Measurements from ENCODE around the gene ZNF879. TPM values are rescaled to one million over a fixed set of nuclear protein-coding genes. Genes with fewer than 3 reads are reported as not detected.

The ZNF879 gene
- total RNA-seq, 3 donors from 2014 or later (not counting 1 experiment from before 2014, with no cell fraction given) = 4.2 to 7.6 (median 5.1) TPM

GRCh38 chr5:179055436-179055835, 31.8 kb downstream of the ZNF879 start:
- peaks cover 0 to 2% of the 10 kb centered on the region in 2 donors for H3K9me3 Mint-ChIP-seq
- peaks cover 15 to 20% of the 10 kb centered on the region in 2 donors for H3K27me3 Mint-ChIP-seq (ENCODE audit: low read depth in 2 of 2)
- peaks cover 10 to 11% of the 10 kb centered on the region in 2 donors for H3K4me1 Mint-ChIP-seq
- ATAC-seq (no peak), DNase-seq (no peak)
- no peak overlapping the region for H3K4me3 ChIP-seq (ENCODE audit: low read length)
- no peak for TF ChIP-seq CTCF (IDR thresholded peaks at IDR 0.05)
- H3K27ac ChIP-seq (ENCODE audit: low read length) = no peak overlapping the region
- H3K36me3 ChIP-seq (ENCODE audit: control insufficient read depth, insufficient read depth, low read length) = no peaks in the 10 kb centered on the region
- H3K9me3 ChIP-seq (ENCODE audit: control insufficient read depth, insufficient read depth, low read length) = no peaks in the 10 kb centered on the region
- H3K4me3 Mint-ChIP-seq = no peak overlapping the region
- 74% methylated on average over 3 of the region's 3 CpGs for WGBS (ENCODE audit: insufficient coverage)
- H3K27ac Mint-ChIP-seq = no peak overlapping the region
- H3K27me3 ChIP-seq (ENCODE audit: control insufficient read depth, insufficient read depth, low read length) = no peaks in the 10 kb centered on the region
- no peaks in the 10 kb centered on the region for H3K36me3 Mint-ChIP-seq
- peaks cover 3% of the 10 kb centered on the region for H3K4me1 ChIP-seq (ENCODE audit: control insufficient read depth, insufficient read depth, low read length)
- intact Hi-C loops (cut with micrococcal nuclease) = no loop called here

GRCh38 chr5:179055841-179056240, 32.2 kb downstream of the ZNF879 start:
- intact Hi-C loops (cut with micrococcal nuclease) = no loop called here
- H3K4me3 Mint-ChIP-seq = no peak overlapping the region
- ATAC-seq (no peak), DNase-seq (no peak)
- Histone ChIP-seq H3K4me3 (ENCODE audit: low read length) (no peak overlapping the region), H3K27ac (ENCODE audit: low read length) (no peak overlapping the region), H3K4me1 (ENCODE audit: control insufficient read depth, insufficient read depth, low read length) (peaks cover 6% of the 10 kb centered on the region), H3K9me3 (ENCODE audit: control insufficient read depth, insufficient read depth, low read length) (no peaks in the 10 kb centered on the region), H3K36me3 (ENCODE audit: control insufficient read depth, insufficient read depth, low read length) (no peaks in the 10 kb centered on the region), H3K27me3 (ENCODE audit: control insufficient read depth, insufficient read depth, low read length) (no peaks in the 10 kb centered on the region)
- TF ChIP-seq CTCF (IDR thresholded peaks at IDR 0.05) = no peak
- WGBS (ENCODE audit: insufficient coverage) = 84% methylated on average over 9 of the region's 9 CpGs
- no peak overlapping the region for H3K27ac Mint-ChIP-seq
- H3K4me1 Mint-ChIP-seq = peaks cover 13 to 14% of the 10 kb centered on the region in 2 donors
- H3K36me3 Mint-ChIP-seq = no peaks in the 10 kb centered on the region
- peaks cover 15 to 20% of the 10 kb centered on the region in 2 donors for H3K27me3 Mint-ChIP-seq (ENCODE audit: low read depth in 2 of 2)
- peaks cover 0 to 2% of the 10 kb centered on the region in 2 donors for H3K9me3 Mint-ChIP-seq

GRCh38 chr5:179060116-179061008, 36.8 kb downstream of the ZNF879 start, which contains the start of gene ZNF354C:
Gene ZNF354C (plus strand): TSS chr5:179060373. CDS start chr5:179062069, 1,696 bp downstream.
- intact Hi-C loops (cut with micrococcal nuclease) = loop anchor here (1.0 kb wide), 2 partner anchors 37 to 330 kb away; partner anchors contain the start of genes ZNF354A and ZNF879
- 6% methylated on average over 81 of the region's 81 CpGs for WGBS (ENCODE audit: insufficient coverage)

More at GRCh38 chr5:179060116-179061008, 36.8 kb downstream of the ZNF879 start, which contains the start of gene ZNF354C:
- peaks cover 7 to 13% of the 10 kb centered on the region in 2 donors for H3K27me3 Mint-ChIP-seq (ENCODE audit: low read depth in 2 of 2)
- Histone ChIP-seq H3K4me1 (ENCODE audit: control insufficient read depth, insufficient read depth, low read length) (peaks cover 15% of the 10 kb centered on the region), H3K4me3 (ENCODE audit: low read length) (peak within 1 kb of the TSS; percentile 71), H3K27ac (ENCODE audit: low read length) (peak within 1 kb of the TSS; percentile 70), H3K9me3 (ENCODE audit: control insufficient read depth, insufficient read depth, low read length) (no peaks in the 10 kb centered on the region), H3K36me3 (ENCODE audit: control insufficient read depth, insufficient read depth, low read length) (no peaks in the 10 kb centered on the region), H3K27me3 (ENCODE audit: control insufficient read depth, insufficient read depth, low read length) (no peaks in the 10 kb centered on the region)
- peaks cover 0 to 2% of the 10 kb centered on the region in 2 donors for H3K9me3 Mint-ChIP-seq
- peak; percentile 94 to 98 (median 97) for ATAC-seq
- H3K27ac Mint-ChIP-seq = peak within 1 kb of the TSS; percentile 87 to 91
- peak within 1 kb of the TSS; percentile 96 for H3K4me3 Mint-ChIP-seq
- DNase-seq = peak; percentile 81 to 89
- no peak for TF ChIP-seq CTCF (IDR thresholded peaks at IDR 0.05)
- H3K4me1 Mint-ChIP-seq = peaks cover 33 to 41% of the 10 kb centered on the region in 2 donors
- peaks cover 4% of the 10 kb centered on the region for H3K36me3 Mint-ChIP-seq
